Measurements from ENCODE around the gene PTPN14. TPM values are rescaled to one million over a fixed set of nuclear protein-coding genes. Genes with fewer than 3 reads are reported as not detected.

Gene PTPN14
- total RNA-seq, 1 experiment from 2014 or later = 76.4 TPM

DNA sequence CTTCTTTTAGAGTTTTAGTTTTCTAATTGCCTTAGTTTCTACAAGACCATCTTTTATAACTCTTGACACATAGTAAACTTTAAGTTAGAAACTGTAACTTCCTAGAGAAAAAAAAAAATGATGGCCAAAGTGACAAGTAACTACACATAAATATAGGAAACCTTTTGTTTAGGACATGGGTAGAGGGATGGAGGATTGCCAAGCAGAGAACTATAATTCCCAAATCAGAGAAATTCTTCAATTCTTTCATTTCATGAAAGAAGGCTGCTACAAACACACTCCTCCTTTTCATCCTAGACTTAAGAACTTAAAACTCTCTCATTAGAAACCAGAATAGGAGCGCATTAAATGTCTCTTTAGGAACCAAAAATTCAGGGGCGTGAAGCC is 125.0 kb downstream of the PTPN14 start:
- Histone ChIP-seq H4K20me1 (ENCODE audit: control insufficient read depth, insufficient read depth, insufficient read length) (no peaks in the 10 kb centered on the region), H3K4ac (ENCODE audit: low read depth, low read length) (no peak overlapping the region), H3K9ac (ENCODE audit: extremely low read depth, insufficient read length, low read length) (no peak overlapping the region), H3K27ac (ENCODE audit: insufficient read length, low read depth, low read length) (no peak overlapping the region), H2AFZ (ENCODE audit: low read length) (no peak overlapping the region), H3K18ac (ENCODE audit: insufficient read length, low read depth, low read length) (no peak overlapping the region), H3K9me3 (ENCODE audit: control insufficient read depth, low read depth, low read length) (no peaks in the 10 kb centered on the region), H4K5ac (ENCODE audit: insufficient read length, low read depth, low read length) (no peak overlapping the region), H2BK12ac (ENCODE audit: insufficient read length, low read depth, low read length) (no peak overlapping the region), H3K79me1 (ENCODE audit: insufficient read depth, low read depth, low read length, poor library complexity, severe bottlenecking) (no peaks in the 10 kb centered on the region), H3K14ac (ENCODE audit: insufficient read depth, low read length) (no peak overlapping the region), H2BK120ac (ENCODE audit: low read depth, low read length, poor library complexity, severe bottlenecking) (no peak overlapping the region), H3K23me2 (ENCODE audit: insufficient read length, low read depth, low read length, poor library complexity, severe bottlenecking) (no peaks in the 10 kb centered on the region), H3T11ph (ENCODE audit: low read length) (no peak overlapping the region), H3K27me3 (ENCODE audit: insufficient read depth, low read length) (no peaks in the 10 kb centered on the region), H3K79me2 (ENCODE audit: insufficient read depth, low read length) (no peaks in the 10 kb centered on the region), H4K91ac (ENCODE audit: insufficient read length, low read depth, low read length) (no peak overlapping the region), H2BK20ac (ENCODE audit: low read depth, low read length, poor library complexity, severe bottlenecking) (no peak overlapping the region), H3K4me1 (ENCODE audit: insufficient read depth, low read length) (peaks cover 5% of the 10 kb centered on the region; the same call in 1 of the 2 replicates), H4K8ac (replicated peaks; ENCODE audit: insufficient read length, low read depth, low read length) (no peak overlapping the region), H3K23ac (ENCODE audit: insufficient read length, low read depth, low read length) (no peak overlapping the region), H3K56ac (ENCODE audit: insufficient read length, low read depth, low read length) (no peak overlapping the region), H3K4me2 (ENCODE audit: insufficient read depth, insufficient read length, low read length) (no peak overlapping the region), H2AK5ac (ENCODE audit: insufficient read length, low read length) (no peak overlapping the region), H2BK5ac (ENCODE audit: insufficient read length, low read length) (no peak overlapping the region), H2BK15ac (ENCODE audit: low read depth, low read length) (no peak overlapping the region)
- TF ChIP-seq, protein P1, sequence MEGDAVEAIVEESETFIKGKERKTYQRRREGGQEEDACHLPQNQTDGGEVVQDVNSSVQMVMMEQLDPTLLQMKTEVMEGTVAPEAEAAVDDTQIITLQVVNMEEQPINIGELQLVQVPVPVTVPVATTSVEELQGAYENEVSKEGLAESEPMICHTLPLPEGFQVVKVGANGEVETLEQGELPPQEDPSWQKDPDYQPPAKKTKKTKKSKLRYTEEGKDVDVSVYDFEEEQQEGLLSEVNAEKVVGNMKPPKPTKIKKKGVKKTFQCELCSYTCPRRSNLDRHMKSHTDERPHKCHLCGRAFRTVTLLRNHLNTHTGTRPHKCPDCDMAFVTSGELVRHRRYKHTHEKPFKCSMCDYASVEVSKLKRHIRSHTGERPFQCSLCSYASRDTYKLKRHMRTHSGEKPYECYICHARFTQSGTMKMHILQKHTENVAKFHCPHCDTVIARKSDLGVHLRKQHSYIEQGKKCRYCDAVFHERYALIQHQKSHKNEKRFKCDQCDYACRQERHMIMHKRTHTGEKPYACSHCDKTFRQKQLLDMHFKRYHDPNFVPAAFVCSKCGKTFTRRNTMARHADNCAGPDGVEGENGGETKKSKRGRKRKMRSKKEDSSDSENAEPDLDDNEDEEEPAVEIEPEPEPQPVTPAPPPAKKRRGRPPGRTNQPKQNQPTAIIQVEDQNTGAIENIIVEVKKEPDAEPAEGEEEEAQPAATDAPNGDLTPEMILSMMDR (conservative IDR thresholded peaks at IDR 0.05) = no peak
- H3K27ac Mint-ChIP-seq = no peak overlapping the region
- H3K4me3 Mint-ChIP-seq = no peak overlapping the region
- H3K36me3 Mint-ChIP-seq (ENCODE audit: insufficient read depth in 1 of 3, low read depth in 3 of 3) = peaks cover 0 to 2% (median 0%) of the 10 kb centered on the region in 3 experiments; a peak in 1 of 7 replicates
- no peak for DNase-seq
- no CpG with 5 or more reads among the region's 2 CpGs for WGBS (ENCODE audit: extremely low coverage, insufficient read length, low lambda C conversion rate)
- peaks cover 25 to 54% of the 10 kb centered on the region in 2 experiments for H3K4me1 Mint-ChIP-seq
- no peaks in the 10 kb centered on the region for H3K9me3 Mint-ChIP-seq
- H3K27me3 Mint-ChIP-seq (ENCODE audit: low read depth) = no peaks in the 10 kb centered on the region
